ENCODE data around the gene CPLANE2. TPM values are rescaled to one million over a fixed set of nuclear protein-coding genes. Genes with fewer than 3 reads are reported as not detected.
A peak's percentile ranks its signal among the peaks of the same experiment; 100 is the strongest.

The CPLANE2 gene
- total and polyA plus RNA-seq, 4 donors: 12.1 to 14.3 (median 12.8) TPM

- peaks cover 8% of the 10 kb centered on the region for H3K27me3 ChIP-seq (ENCODE audit: control insufficient read depth, insufficient read depth, low read length)
Measured at GRCh38 chr1:16211824-16212223, 25.2 kb downstream of the CPLANE2 start.

DNA sequence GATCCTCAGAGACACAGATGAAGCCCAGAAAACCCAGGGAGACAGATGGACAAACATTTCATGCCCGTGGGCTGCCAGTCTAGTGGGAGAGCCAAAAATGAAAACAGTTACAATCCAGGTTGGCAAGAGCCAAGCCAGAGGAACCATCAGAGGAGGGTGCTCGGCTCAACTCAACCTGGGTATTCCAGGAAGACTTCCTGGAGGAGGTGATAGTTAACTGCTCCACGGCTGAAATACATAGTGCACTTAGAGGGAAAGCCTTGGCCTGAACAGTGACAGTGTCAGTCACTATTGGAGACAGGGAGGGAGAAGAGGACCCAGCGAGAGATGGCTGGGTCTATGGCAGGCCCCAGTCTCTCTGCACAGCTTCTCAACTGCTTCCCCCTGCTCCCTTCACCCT, 26.4 kb downstream of the CPLANE2 start:
- Histone ChIP-seq H3K9me3 (ENCODE audit: control insufficient read depth, insufficient read depth, low read length) (no peaks in the 10 kb centered on the region), H3K27ac (ENCODE audit: low read depth, low read length) (peak overlapping the region; percentile 72), H3K4me3 (ENCODE audit: low read depth, low read length) (no peak overlapping the region), H3K36me3 (ENCODE audit: control insufficient read depth, insufficient read depth, low read length) (no peaks in the 10 kb centered on the region), H3K4me1 (ENCODE audit: control insufficient read depth, insufficient read depth, low read length) (peaks cover 49% of the 10 kb centered on the region), H3K27me3 (ENCODE audit: control insufficient read depth, insufficient read depth, low read length) (no peaks in the 10 kb centered on the region)
- peak in 1 of 6 donors; percentile 40 for DNase-seq (ENCODE audit: low read depth in 4 of 6, low spot score in 6 of 6)
- WGBS (ENCODE audit: insufficient coverage): 70% methylated on average over 3 of the region's 4 CpGs

More at GRCh38 chr1:16211824-16212223, 25.2 kb downstream of the CPLANE2 start:
- Histone ChIP-seq H3K9me3 (ENCODE audit: control insufficient read depth, insufficient read depth, low read length) (no peaks in the 10 kb centered on the region), H3K4me3 (ENCODE audit: low read depth, low read length) (no peak overlapping the region), H3K27ac (ENCODE audit: low read depth, low read length) (no peak overlapping the region), H3K36me3 (ENCODE audit: control insufficient read depth, insufficient read depth, low read length) (no peaks in the 10 kb centered on the region), H3K4me1 (ENCODE audit: control insufficient read depth, insufficient read depth, low read length) (peaks cover 53% of the 10 kb centered on the region)
- DNase-seq (ENCODE audit: low read depth in 4 of 6, low spot score in 6 of 6): no peak
- WGBS (ENCODE audit: insufficient coverage): 81% methylated on average over 5 of the region's 6 CpGs

DNA sequence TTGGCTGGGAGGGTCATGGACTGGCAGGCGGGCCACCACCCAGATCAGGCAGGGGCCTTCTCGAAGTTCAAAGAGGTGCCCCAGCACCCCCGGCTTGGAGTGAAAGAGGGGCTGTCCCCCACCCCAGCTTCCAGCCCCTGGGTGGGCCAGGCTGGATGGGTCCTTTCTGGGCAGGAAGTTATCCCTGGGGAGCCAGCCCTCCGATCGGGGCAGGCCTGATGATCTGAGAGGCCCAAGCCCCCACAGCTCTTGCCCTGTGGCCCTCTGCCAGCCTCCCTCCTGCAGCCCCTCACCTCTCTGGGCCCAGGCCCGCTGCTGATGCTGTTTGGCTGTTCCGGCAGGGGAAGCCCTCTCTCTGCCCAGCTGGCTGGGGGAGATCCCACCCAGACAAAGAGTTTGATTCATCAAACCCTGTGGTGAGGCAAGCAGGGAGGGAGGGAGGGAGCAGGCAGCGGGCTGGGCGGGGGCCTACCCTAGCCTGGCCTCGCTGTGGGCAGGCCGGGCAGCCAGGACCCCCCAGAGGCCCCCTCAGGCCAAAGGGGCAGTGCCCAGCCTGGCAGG, 27.1 kb downstream of the CPLANE2 start:
- Histone ChIP-seq H3K27ac (ENCODE audit: low read depth, low read length) (peak overlapping the region; percentile 72), H3K9me3 (ENCODE audit: control insufficient read depth, insufficient read depth, low read length) (no peaks in the 10 kb centered on the region), H3K27me3 (ENCODE audit: control insufficient read depth, insufficient read depth, low read length) (no peaks in the 10 kb centered on the region), H3K4me3 (ENCODE audit: low read depth, low read length) (no peak overlapping the region), H3K36me3 (ENCODE audit: control insufficient read depth, insufficient read depth, low read length) (no peaks in the 10 kb centered on the region), H3K4me1 (ENCODE audit: control insufficient read depth, insufficient read depth, low read length) (peaks cover 50% of the 10 kb centered on the region)
- WGBS (ENCODE audit: insufficient coverage): 15% methylated on average over 4 of the region's 11 CpGs
- peak in 2 of 6 donors; percentile 64 to 77 for DNase-seq (ENCODE audit: low read depth in 4 of 6, low spot score in 6 of 6)

GRCh38 chr1:16209132-16209846, 27.7 kb downstream of the CPLANE2 start:
- Histone ChIP-seq H3K27ac (ENCODE audit: low read depth, low read length) (peak overlapping the region; percentile 72), H3K4me3 (ENCODE audit: low read depth, low read length) (no peak overlapping the region), H3K36me3 (ENCODE audit: control insufficient read depth, insufficient read depth, low read length) (no peaks in the 10 kb centered on the region), H3K4me1 (ENCODE audit: control insufficient read depth, insufficient read depth, low read length) (peaks cover 50% of the 10 kb centered on the region), H3K27me3 (ENCODE audit: control insufficient read depth, insufficient read depth, low read length) (no peaks in the 10 kb centered on the region), H3K9me3 (ENCODE audit: control insufficient read depth, insufficient read depth, low read length) (no peaks in the 10 kb centered on the region)
- no peak for DNase-seq (ENCODE audit: low read depth in 4 of 6, low spot score in 6 of 6)
- 88% methylated on average over 5 of the region's 9 CpGs for WGBS (ENCODE audit: insufficient coverage)

GRCh38 chr1:16208270-16208987, 28.6 kb downstream of the CPLANE2 start:
- H3K27ac ChIP-seq (ENCODE audit: low read depth, low read length): no peak overlapping the region
- peaks cover 50% of the 10 kb centered on the region for H3K4me1 ChIP-seq (ENCODE audit: control insufficient read depth, insufficient read depth, low read length)
- 80% methylated on average over 12 of the region's 13 CpGs for WGBS (ENCODE audit: insufficient coverage)
- H3K27me3 ChIP-seq (ENCODE audit: control insufficient read depth, insufficient read depth, low read length): no peaks in the 10 kb centered on the region
- no peak for DNase-seq (ENCODE audit: low read depth in 4 of 6, low spot score in 6 of 6)
- no peak overlapping the region for H3K4me3 ChIP-seq (ENCODE audit: low read depth, low read length)
- H3K9me3 ChIP-seq (ENCODE audit: control insufficient read depth, insufficient read depth, low read length): no peaks in the 10 kb centered on the region
- H3K36me3 ChIP-seq (ENCODE audit: control insufficient read depth, insufficient read depth, low read length): no peaks in the 10 kb centered on the region

GRCh38 chr1:16207318-16208269, 29.4 kb downstream of the CPLANE2 start:
- Histone ChIP-seq H3K36me3 (ENCODE audit: control insufficient read depth, insufficient read depth, low read length) (no peaks in the 10 kb centered on the region), H3K4me3 (ENCODE audit: low read depth, low read length) (peak overlapping the region; percentile 22), H3K27ac (ENCODE audit: low read depth, low read length) (peak overlapping the region; percentile 91), H3K27me3 (ENCODE audit: control insufficient read depth, insufficient read depth, low read length) (no peaks in the 10 kb centered on the region), H3K4me1 (ENCODE audit: control insufficient read depth, insufficient read depth, low read length) (peaks cover 50% of the 10 kb centered on the region), H3K9me3 (ENCODE audit: control insufficient read depth, insufficient read depth, low read length) (no peaks in the 10 kb centered on the region)
- DNase-seq (ENCODE audit: low read depth in 4 of 6, low spot score in 6 of 6): peak in 2 of 6 donors; percentile 27 to 33
- WGBS (ENCODE audit: insufficient coverage): 59% methylated on average over 40 of the region's 51 CpGs

DNA sequence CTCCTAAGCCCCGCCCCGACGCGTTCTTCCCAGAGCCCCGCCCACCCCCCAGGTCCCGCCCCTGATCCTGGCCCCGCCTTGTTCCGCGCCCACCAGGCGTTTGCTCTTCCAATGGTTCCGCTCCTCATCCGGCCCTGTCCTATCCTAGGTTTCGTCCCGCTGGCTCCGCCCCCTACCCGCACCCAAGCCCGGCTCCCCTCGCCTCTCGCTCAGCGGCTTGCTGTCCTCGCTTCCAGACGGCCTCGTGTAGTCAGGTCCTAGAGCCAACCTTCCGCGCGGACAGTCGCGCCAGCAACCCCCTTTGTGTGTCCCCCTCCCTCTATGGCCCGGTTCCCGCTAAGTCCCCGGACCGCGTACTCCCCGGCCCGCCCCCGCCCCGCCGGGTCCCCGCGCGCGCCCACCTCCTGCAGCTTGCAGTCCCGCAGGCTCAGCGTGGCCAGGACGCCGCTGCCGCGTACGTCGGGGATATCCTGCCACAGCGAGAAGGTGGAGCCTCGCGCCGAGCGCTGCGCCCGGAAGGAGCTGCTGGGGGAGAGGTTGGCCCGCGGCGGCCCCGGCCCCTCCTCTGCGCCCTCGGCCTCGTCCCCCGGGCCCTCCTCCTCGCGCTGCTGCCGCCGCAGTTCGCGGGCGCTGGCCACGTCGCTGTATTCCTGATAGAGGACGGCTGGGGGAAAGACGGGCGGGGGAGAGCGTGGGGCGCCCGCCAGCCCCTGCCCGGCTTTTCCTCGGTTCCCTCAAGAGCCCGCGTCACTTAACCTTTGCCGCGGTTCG, 30.3 kb downstream of the CPLANE2 start:
- H3K4me1 ChIP-seq (ENCODE audit: control insufficient read depth, insufficient read depth, low read length): peaks cover 44% of the 10 kb centered on the region
- no peaks in the 10 kb centered on the region for H3K9me3 ChIP-seq (ENCODE audit: control insufficient read depth, insufficient read depth, low read length)
- H3K27me3 ChIP-seq (ENCODE audit: control insufficient read depth, insufficient read depth, low read length): no peaks in the 10 kb centered on the region
- H3K4me3 ChIP-seq (ENCODE audit: low read depth, low read length): peak overlapping the region; percentile 50
- H3K36me3 ChIP-seq (ENCODE audit: control insufficient read depth, insufficient read depth, low read length): peaks cover 5% of the 10 kb centered on the region
- H3K27ac ChIP-seq (ENCODE audit: low read depth, low read length): peak overlapping the region; percentile 91
- peak; percentile 76 to 99 (median 90) for DNase-seq (ENCODE audit: low read depth in 4 of 6, low spot score in 6 of 6)
- under 1% methylated on average over 84 of the region's 87 CpGs for WGBS (ENCODE audit: insufficient coverage)

GRCh38 chr1:16205891-16206546, 31.0 kb downstream of the CPLANE2 start:
- no peak for DNase-seq (ENCODE audit: low read depth in 4 of 6, low spot score in 6 of 6)
- H3K27ac ChIP-seq (ENCODE audit: low read depth, low read length): peak overlapping the region; percentile 69

More at GRCh38 chr1:16205891-16206546, 31.0 kb downstream of the CPLANE2 start:
- Histone ChIP-seq H3K27me3 (ENCODE audit: control insufficient read depth, insufficient read depth, low read length) (no peaks in the 10 kb centered on the region), H3K4me3 (ENCODE audit: low read depth, low read length) (peak overlapping the region; percentile 50), H3K36me3 (ENCODE audit: control insufficient read depth, insufficient read depth, low read length) (peaks cover 5% of the 10 kb centered on the region), H3K9me3 (ENCODE audit: control insufficient read depth, insufficient read depth, low read length) (no peaks in the 10 kb centered on the region), H3K4me1 (ENCODE audit: control insufficient read depth, insufficient read depth, low read length) (peaks cover 44% of the 10 kb centered on the region)
- WGBS (ENCODE audit: insufficient coverage): 38% methylated on average over 38 of the region's 38 CpGs

All from spinal cord (tissue), 10 donors.